Type B pancreatic cell (in vitro differentiated cells): Measurements from ENCODE around the gene LBP. TPM values are rescaled to one million over a fixed set of nuclear protein-coding genes. Genes with fewer than 3 reads are reported as not detected.

Experiments
- DNase-seq: peaks from one replicate; pipeline ENCODE4 v3.0.0; 2021; ENCODE audit warnings: mixed read lengths; ENCODE audit not compliant: unreplicated experiment; ENCODE audit errors: extremely low spot score
- H3K27ac Mint-ChIP-seq: 2 replicates; pipeline ENCODE4 v1.8.0; 2021; ENCODE audit warnings: mild to moderate bottlenecking, mixed read lengths
- H3K27me3 Mint-ChIP-seq: 2 replicates; pipeline ENCODE4 v1.8.0; 2021; ENCODE audit warnings: mixed read lengths
- H3K36me3 Mint-ChIP-seq: 2 replicates; pipeline ENCODE4 v1.8.0; 2021; ENCODE audit warnings: mixed read lengths
- H3K4me1 Mint-ChIP-seq: one replicate; pipeline ENCODE4 v1.8.0; 2021; ENCODE audit warnings: mixed read lengths; ENCODE audit not compliant: unreplicated experiment
- H3K4me3 Mint-ChIP-seq: 2 replicates; pipeline ENCODE4 v1.8.0; 2021; ENCODE audit warnings: mild to moderate bottlenecking, mixed read lengths
- H3K9me3 Mint-ChIP-seq: 2 replicates; pipeline ENCODE4 v1.8.0; 2021; ENCODE audit warnings: mixed read lengths
- total RNA-seq: library from RNA; stranded (reverse); gene quantifications from 2 replicates; pipeline ENCODE4 v1.2.1, GENCODE V29; 2021; ENCODE audit warnings: low replicate concordance
- TF ChIP-seq, protein P1 (sequence below): fragments of 200-600 bp; sonication (generic); conservative IDR thresholded peaks from 2 replicates; pipeline ENCODE4 v1.5.0; 2021; ENCODE audit warnings: antibody characterized with exemption, mild to moderate bottlenecking

LBP gene
- total RNA-seq, 1 donor from 2014 or later = not detected

DNA sequence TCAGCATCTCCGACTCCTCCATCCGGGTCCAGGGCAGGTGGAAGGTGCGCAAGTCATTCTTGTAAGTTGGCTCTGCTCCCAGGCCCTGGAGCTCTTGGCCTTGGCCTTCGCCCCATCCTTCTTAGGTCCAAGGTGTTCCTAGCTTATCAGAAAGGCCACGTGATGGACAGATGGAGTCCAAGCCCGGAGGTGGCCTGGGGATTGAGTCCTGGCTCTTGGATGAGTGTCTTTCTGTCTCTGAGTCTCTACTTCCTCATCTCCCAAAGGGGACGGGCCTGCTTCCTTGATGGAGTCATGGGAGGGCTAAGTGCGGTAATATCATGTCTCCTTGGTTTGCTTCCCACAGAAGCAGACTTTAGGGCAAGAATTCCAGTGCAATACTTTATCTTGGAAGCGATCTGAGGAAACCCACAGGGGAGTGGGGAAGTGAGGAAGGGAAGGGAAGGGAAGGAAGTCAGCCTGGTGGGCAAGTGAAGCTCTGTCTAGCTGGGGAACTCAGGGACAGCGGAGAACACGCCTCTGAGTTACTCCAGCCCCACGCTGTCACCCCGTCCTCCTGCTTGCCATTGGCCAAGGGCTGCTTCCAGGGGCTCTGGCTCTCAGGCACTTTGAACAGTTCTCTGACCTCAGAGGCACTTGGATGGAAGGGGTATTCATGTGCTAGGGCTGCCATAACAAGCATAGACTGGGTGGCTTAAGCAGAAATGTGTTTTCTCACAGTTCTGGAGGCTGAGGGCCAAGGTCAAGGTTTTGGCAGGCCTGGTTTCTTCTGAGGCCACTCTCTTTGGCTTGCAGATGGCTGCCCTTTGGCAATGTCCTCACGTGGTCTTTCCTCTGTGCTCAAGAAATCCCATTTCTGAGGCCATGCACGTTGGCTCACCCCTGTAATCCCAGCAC is 4.8 kb downstream of the LBP start:
- TF ChIP-seq, protein P1, sequence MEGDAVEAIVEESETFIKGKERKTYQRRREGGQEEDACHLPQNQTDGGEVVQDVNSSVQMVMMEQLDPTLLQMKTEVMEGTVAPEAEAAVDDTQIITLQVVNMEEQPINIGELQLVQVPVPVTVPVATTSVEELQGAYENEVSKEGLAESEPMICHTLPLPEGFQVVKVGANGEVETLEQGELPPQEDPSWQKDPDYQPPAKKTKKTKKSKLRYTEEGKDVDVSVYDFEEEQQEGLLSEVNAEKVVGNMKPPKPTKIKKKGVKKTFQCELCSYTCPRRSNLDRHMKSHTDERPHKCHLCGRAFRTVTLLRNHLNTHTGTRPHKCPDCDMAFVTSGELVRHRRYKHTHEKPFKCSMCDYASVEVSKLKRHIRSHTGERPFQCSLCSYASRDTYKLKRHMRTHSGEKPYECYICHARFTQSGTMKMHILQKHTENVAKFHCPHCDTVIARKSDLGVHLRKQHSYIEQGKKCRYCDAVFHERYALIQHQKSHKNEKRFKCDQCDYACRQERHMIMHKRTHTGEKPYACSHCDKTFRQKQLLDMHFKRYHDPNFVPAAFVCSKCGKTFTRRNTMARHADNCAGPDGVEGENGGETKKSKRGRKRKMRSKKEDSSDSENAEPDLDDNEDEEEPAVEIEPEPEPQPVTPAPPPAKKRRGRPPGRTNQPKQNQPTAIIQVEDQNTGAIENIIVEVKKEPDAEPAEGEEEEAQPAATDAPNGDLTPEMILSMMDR = no peak
- Mint-ChIP-seq H3K27ac (no peak overlapping the region), H3K4me3 (no peak overlapping the region)

DNA sequence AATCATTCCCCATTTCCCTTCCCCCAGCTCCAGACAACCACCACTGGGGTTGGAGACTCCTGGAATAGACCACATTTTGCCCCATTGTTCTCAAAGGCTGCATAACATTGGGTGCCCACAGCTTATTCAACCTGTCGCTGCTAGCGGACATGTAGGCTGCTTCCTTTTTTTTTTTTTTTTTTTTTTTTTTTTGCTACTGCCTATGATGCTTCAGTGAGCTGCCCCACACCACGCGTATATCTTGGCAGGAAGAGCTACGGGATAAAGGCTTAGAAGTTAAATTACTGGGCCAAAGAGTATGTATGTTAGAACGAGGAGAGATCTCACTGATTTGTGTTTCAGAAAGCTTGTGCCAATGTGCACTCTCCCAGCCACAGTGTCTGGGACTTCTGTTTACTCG is 7.0 kb downstream of the LBP start:
- DNase-seq = no peak
- Mint-ChIP-seq H3K27ac (no peak overlapping the region), H3K4me1 (no peaks in the 10 kb centered on the region), H3K27me3 (peaks cover 7% of the 10 kb centered on the region), H3K9me3 (no peaks in the 10 kb centered on the region), H3K36me3 (no peaks in the 10 kb centered on the region), H3K4me3 (no peak overlapping the region)
- TF ChIP-seq, protein P1 = no peak

More for the DNA sequence above, 4.8 kb downstream of the LBP start:
- Mint-ChIP-seq H3K4me1 (no peaks in the 10 kb centered on the region), H3K27me3 (peaks cover 9% of the 10 kb centered on the region), H3K9me3 (no peaks in the 10 kb centered on the region), H3K36me3 (no peaks in the 10 kb centered on the region)
- no peak for DNase-seq

DNA sequence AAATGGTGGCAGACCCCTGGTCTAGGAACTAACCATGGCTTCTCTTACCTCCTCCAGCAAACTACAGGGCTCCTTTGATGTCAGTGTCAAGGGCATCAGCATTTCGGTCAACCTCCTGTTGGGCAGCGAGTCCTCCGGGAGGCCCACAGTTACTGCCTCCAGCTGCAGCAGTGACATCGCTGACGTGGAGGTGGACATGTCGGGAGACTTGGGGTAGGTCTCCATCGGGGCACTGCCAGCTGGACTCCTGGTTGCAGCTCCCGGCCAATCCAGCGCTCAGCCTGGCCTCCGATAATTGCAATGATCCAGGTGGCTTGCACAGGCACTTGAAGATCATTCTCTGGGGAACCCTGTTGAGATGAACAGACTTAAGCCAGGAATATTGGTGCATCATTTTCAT is 7.9 kb downstream of the LBP start:
- Mint-ChIP-seq H3K36me3 (no peaks in the 10 kb centered on the region), H3K4me3 (no peak overlapping the region), H3K4me1 (no peaks in the 10 kb centered on the region), H3K9me3 (no peaks in the 10 kb centered on the region), H3K27ac (no peak overlapping the region), H3K27me3 (peaks cover 7% of the 10 kb centered on the region)
- no peak for DNase-seq
- TF ChIP-seq, protein P1 = no peak

DNA sequence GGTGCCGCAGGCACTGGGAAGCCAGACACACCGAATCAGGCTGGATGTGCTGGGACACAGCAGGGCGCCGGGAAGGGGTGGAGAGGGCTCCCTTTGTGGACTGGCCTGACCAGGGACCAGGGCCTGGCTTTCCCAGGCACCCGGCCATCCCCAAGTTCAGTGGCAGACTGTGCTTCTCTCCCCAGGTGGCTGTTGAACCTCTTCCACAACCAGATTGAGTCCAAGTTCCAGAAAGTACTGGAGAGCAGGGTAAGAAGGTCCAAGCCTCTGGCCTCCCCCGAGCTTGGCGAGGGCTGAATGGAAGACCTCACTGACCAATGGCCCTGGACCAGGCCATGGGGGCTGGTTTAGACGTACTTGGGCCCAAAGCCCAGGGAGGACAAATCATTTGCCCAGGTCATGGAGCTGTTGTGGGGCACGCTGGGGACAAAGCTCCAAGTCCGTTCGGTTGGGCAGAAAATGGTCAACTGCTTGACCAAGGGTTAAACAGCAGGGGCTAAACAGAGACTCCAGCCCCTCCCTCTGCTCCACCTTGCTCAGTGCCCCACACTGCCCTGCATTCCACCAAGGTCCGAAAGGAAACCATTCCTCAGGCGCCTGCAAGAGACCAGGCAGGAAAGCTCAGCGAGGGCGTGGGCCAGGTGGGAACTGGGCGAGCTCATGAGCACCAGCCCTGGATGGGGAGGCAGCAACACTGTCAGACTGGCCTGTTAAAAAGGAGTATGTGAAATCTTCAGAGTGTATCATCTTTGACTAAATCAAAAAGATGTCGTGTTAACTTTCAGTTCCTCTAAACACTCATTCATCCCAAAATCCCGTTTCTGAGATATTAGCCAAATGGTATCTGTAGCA is 9.1 kb downstream of the LBP start:
- Mint-ChIP-seq H3K4me3 (no peak overlapping the region), H3K27ac (no peak overlapping the region), H3K27me3 (no peaks in the 10 kb centered on the region), H3K9me3 (no peaks in the 10 kb centered on the region), H3K36me3 (no peaks in the 10 kb centered on the region), H3K4me1 (no peaks in the 10 kb centered on the region)
- DNase-seq = no peak
- TF ChIP-seq, protein P1 = no peak

DNA sequence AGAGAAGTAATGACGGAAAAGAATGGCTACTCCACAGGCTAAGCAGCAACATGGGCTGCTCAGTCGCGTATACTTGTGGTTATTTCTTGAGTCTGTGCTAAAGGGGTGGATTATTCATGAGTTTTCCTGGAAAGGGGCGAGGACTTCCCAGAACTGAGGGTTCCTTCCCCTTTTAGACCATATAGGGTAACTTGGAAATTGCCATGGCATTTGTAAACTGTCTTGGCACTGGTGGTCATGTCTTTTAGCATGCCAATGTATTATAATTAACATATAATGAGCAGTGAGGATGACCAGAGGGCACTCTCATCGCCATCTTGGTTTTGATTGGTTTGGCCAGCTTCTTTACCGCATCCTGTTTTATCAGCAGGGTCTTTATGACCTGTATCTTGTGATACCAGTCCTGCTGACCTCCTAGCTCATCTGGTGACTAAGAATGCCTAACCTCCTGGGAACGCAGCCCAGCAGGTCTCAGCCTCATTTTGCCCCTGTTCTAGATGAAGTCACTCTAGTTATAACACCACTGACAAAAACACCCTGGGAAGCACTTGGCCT is 11.4 kb downstream of the LBP start:
- no peaks in the 10 kb centered on the region for H3K4me1 Mint-ChIP-seq
- no peak overlapping the region for H3K4me3 Mint-ChIP-seq
- H3K36me3 Mint-ChIP-seq = no peaks in the 10 kb centered on the region
- no peaks in the 10 kb centered on the region for H3K27me3 Mint-ChIP-seq
- DNase-seq = no peak
- TF ChIP-seq, protein P1 = no peak
- no peak overlapping the region for H3K27ac Mint-ChIP-seq
- no peaks in the 10 kb centered on the region for H3K9me3 Mint-ChIP-seq
